ENCODE results near the gene RAP1GDS1.

The RAP1GDS1 gene

DNA sequence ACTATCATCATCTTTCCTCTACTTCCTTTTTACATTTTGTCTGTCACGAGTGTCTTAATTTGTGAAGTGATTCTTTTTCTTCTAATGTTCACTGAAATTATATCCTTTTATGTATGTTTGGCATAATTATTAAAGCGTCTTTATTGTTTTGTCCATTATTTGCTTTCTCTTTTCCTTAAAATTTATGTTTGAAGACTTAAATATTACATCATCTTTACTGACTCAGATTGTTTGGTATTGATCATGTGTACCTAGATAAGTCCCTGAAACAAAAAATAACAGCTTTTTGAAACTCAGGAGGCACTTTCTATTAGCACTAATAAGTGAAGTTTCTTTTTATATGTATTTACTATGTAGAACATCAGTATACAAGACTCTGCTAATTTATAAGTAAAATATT, 120.1 kb downstream of the RAP1GDS1 start (continued):
- TF ChIP-seq, protein P1, sequence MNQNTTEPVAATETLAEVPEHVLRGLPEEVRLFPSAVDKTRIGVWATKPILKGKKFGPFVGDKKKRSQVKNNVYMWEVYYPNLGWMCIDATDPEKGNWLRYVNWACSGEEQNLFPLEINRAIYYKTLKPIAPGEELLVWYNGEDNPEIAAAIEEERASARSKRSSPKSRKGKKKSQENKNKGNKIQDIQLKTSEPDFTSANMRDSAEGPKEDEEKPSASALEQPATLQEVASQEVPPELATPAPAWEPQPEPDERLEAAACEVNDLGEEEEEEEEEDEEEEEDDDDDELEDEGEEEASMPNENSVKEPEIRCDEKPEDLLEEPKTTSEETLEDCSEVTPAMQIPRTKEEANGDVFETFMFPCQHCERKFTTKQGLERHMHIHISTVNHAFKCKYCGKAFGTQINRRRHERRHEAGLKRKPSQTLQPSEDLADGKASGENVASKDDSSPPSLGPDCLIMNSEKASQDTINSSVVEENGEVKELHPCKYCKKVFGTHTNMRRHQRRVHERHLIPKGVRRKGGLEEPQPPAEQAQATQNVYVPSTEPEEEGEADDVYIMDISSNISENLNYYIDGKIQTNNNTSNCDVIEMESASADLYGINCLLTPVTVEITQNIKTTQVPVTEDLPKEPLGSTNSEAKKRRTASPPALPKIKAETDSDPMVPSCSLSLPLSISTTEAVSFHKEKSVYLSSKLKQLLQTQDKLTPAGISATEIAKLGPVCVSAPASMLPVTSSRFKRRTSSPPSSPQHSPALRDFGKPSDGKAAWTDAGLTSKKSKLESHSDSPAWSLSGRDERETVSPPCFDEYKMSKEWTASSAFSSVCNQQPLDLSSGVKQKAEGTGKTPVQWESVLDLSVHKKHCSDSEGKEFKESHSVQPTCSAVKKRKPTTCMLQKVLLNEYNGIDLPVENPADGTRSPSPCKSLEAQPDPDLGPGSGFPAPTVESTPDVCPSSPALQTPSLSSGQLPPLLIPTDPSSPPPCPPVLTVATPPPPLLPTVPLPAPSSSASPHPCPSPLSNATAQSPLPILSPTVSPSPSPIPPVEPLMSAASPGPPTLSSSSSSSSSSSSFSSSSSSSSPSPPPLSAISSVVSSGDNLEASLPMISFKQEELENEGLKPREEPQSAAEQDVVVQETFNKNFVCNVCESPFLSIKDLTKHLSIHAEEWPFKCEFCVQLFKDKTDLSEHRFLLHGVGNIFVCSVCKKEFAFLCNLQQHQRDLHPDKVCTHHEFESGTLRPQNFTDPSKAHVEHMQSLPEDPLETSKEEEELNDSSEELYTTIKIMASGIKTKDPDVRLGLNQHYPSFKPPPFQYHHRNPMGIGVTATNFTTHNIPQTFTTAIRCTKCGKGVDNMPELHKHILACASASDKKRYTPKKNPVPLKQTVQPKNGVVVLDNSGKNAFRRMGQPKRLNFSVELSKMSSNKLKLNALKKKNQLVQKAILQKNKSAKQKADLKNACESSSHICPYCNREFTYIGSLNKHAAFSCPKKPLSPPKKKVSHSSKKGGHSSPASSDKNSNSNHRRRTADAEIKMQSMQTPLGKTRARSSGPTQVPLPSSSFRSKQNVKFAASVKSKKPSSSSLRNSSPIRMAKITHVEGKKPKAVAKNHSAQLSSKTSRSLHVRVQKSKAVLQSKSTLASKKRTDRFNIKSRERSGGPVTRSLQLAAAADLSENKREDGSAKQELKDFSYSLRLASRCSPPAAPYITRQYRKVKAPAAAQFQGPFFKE (tag by site-specific recombination; IDR thresholded peaks at IDR 0.05; ENCODE audit: borderline replicate concordance) = no peak
- no peak for TF ChIP-seq ZNF354C (tag by site-specific recombination; IDR thresholded peaks at IDR 0.05; ENCODE audit: borderline replicate concordance, low read depth)
- no peak for TF ChIP-seq PRDM1 (tag by site-specific recombination; IDR thresholded peaks at IDR 0.05)
- TF ChIP-seq, protein P2, sequence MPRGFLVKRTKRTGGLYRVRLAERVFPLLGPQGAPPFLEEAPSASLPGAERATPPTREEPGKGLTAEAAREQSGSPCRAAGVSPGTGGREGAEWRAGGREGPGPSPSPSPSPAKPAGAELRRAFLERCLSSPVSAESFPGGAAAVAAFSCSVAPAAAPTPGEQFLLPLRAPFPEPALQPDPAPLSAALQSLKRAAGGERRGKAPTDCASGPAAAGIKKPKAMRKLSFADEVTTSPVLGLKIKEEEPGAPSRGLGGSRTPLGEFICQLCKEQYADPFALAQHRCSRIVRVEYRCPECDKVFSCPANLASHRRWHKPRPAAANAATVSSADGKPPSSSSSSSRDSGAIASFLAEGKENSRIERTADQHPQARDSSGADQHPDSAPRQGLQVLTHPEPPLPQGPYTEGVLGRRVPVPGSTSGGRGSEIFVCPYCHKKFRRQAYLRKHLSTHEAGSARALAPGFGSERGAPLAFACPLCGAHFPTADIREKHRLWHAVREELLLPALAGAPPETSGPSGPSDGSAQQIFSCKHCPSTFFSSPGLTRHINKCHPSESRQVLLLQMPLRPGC (tag by site-specific recombination; IDR thresholded peaks at IDR 0.05) = no peak

DNA sequence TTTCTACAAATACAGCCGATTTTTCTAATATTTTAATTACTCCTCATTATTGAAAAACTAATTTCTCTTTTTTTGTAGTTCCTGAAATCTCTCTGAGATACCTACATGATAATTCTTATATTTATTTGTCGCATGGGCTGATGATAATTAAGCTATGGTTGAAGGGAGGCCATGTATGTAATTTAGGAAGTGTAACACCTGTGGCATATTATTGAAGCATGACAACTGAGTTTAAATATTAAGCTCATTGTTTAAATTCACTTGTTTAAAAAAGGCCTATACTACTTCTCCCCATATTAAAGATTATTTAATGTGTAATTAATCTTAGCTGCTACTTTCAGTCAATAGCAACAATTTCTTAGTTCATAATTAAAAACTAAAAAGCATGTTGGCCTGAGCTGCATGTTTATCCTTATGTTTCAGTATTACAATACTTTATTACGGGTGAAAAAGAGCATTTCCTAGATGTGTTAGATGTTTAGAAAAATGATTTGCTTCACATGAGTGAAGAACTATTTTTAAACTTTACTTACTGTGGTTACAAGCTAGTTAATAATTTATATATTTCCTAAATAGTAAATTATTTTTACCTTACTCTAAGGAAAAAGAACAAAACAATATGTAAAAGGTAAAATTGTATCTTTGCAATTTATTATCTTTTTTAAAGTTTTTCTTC, 122.4 kb downstream of the RAP1GDS1 start:
- CTCF ChIA-PET = interaction anchor here (0.5 kb wide), 1 partner anchor 545 kb away, joined by 3 read pairs; the partner anchor contains the start of gene EIF4E
- no peaks in the 10 kb centered on the region for H3K9me3 ChIP-seq (ENCODE audit: control insufficient read depth, insufficient read depth, low read depth, low read length)
- H3K36me3 ChIP-seq (ENCODE audit: control insufficient read depth in 2 of 2, insufficient read depth in 1 of 2, low read length in 2 of 2) = no peaks in the 10 kb centered on the region
- H3K4me1 ChIP-seq (ENCODE audit: control insufficient read depth, insufficient read depth, low read length) = no peaks in the 10 kb centered on the region
- no peak overlapping the region for H3K4me3 ChIP-seq (ENCODE audit: low read depth, low read length)
- no peak overlapping the region for H3K27ac ChIP-seq (ENCODE audit: extremely low read depth, low read depth, low read length)
- POLR2A ChIA-PET = no interaction called here
- TF ChIP-seq MEIS1 (CRISPR knock-in tag; IDR thresholded peaks at IDR 0.05; ENCODE audit: borderline replicate concordance) (no peak), BCL6B (tag by site-specific recombination; IDR thresholded peaks at IDR 0.05) (no peak), ZNF184 (tag by site-specific recombination; IDR thresholded peaks at IDR 0.05) (no peak), ZNF398 (tag by site-specific recombination; IDR thresholded peaks at IDR 0.05) (no peak), ZNF211 (tag by site-specific recombination; IDR thresholded peaks at IDR 0.05; ENCODE audit: low read depth) (no peak), ZNF174 (tag by site-specific recombination; IDR thresholded peaks at IDR 0.05) (no peak)
- TF ChIP-seq, protein P3, sequence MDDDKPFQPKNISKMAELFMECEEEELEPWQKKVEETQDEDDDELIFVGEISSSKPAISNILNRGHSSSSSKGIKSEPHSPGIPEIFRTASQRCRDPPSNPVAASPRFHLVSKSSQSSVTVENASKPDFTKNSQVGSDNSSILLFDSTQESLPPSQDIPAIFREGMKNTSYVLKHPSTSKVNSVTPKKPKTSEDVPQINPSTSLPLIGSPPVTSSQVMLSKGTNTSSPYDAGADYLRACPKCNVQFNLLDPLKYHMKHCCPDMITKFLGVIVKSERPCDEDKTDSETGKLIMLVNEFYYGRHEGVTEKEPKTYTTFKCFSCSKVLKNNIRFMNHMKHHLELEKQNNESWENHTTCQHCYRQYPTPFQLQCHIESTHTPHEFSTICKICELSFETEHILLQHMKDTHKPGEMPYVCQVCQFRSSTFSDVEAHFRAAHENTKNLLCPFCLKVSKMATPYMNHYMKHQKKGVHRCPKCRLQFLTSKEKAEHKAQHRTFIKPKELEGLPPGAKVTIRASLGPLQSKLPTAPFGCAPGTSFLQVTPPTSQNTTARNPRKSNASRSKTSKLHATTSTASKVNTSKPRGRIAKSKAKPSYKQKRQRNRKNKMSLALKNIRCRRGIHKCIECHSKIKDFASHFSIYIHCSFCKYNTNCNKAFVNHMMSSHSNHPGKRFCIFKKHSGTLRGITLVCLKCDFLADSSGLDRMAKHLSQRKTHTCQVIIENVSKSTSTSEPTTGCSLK (tag by site-specific recombination; IDR thresholded peaks at IDR 0.05) = no peak
- TF ChIP-seq, protein P4, sequence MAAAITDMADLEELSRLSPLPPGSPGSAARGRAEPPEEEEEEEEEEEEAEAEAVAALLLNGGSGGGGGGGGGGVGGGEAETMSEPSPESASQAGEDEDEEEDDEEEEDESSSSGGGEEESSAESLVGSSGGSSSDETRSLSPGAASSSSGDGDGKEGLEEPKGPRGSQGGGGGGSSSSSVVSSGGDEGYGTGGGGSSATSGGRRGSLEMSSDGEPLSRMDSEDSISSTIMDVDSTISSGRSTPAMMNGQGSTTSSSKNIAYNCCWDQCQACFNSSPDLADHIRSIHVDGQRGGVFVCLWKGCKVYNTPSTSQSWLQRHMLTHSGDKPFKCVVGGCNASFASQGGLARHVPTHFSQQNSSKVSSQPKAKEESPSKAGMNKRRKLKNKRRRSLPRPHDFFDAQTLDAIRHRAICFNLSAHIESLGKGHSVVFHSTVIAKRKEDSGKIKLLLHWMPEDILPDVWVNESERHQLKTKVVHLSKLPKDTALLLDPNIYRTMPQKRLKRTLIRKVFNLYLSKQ (tag by site-specific recombination; IDR thresholded peaks at IDR 0.05; ENCODE audit: borderline replicate concordance) = no peak
